Stomach smooth muscle (tissue), 2 donors: Measurements from ENCODE around the gene RPH3AL.

ENCODE experiments used
- H3K27ac ChIP-seq: one replicate; pipeline ENCODE4 v1.7.0; 2013; ENCODE audit warnings: mild to moderate bottlenecking, low read length, inconsistent platforms
- H3K27me3 ChIP-seq, 2 donors: one replicate each; pipeline ENCODE4 v1.7.0; 2013; ENCODE audit warnings: low read length in 2 of 2; ENCODE audit not compliant: insufficient read depth in 2 of 2, control insufficient read depth in 1 of 2
- H3K36me3 ChIP-seq, 2 donors: one replicate each; pipeline ENCODE4 v1.7.0; 2013; ENCODE audit warnings: low read length in 2 of 2; ENCODE audit not compliant: control insufficient read depth in 2 of 2, insufficient read depth in 2 of 2
- H3K4me1 ChIP-seq: one replicate; pipeline ENCODE4 v1.7.0; 2013; ENCODE audit warnings: low read length; ENCODE audit not compliant: control insufficient read depth, insufficient read depth
- H3K4me3 ChIP-seq, 2 donors: one replicate each; pipeline ENCODE4 v1.7.0; 2013; ENCODE audit warnings: low read length in 2 of 2
- H3K9ac ChIP-seq, 2 donors: one replicate each; pipeline ENCODE4 v1.7.0; 2013; ENCODE audit warnings: low read length in 2 of 2, mild to moderate bottlenecking in 1 of 2
- H3K9me3 ChIP-seq, 2 donors: one replicate each; pipeline ENCODE4 v1.7.0; 2013; ENCODE audit warnings: low read length in 2 of 2; ENCODE audit not compliant: control insufficient read depth in 2 of 2
- donor health status: healthy.
- donor health status: Pancreatic carcinoma.

RPH3AL gene

DNA sequence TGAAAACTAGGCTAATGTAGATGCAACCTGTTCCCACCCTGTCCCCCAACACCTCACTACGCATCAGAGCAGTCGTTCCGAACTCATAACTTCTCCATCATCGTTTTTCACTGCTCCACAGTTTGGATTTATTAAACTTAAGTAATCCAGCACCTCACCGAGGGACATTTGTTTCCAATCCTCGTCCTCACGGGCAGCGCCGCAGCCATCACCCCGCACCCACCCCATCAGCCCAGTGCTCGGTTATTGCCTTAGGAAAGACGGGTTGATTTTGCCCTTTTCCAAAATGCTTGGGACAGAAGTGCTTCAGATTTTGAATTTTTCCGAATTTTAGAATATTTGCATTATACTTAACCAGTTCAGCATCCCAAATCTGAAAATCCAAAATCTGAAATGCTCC is 100.2 kb downstream of the RPH3AL start:
- no peaks in the 10 kb centered on the region for H3K27me3 ChIP-seq
- H3K9ac ChIP-seq, result no peak overlapping the region
- no peak overlapping the region for H3K27ac ChIP-seq
- no peaks in the 10 kb centered on the region for H3K9me3 ChIP-seq
- no peaks in the 10 kb centered on the region for H3K4me1 ChIP-seq
- no peak overlapping the region for H3K4me3 ChIP-seq
- H3K36me3 ChIP-seq, result no peaks in the 10 kb centered on the region

DNA sequence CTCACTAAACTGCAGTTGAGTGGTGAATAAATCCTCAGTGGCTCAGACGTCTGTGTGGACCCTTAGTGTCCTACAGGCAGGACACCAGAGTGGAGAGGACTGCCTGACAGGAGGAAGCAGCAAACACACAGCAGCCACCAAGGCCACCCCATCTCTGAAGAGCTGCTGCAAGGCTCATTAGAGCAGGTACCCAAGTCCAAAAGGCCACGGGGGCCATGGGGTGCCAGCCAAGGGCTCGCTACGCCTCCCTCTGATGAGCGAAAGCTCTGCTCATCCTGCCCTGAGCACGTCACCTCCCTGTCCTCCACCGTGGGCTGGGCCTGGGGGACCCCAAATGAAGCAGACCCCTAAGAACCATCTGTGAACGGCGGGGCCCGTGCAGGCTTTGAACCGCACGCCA is 101.1 kb downstream of the RPH3AL start:
- H3K4me1 ChIP-seq, result no peaks in the 10 kb centered on the region
- no peaks in the 10 kb centered on the region for H3K27me3 ChIP-seq
- H3K27ac ChIP-seq, result no peak overlapping the region
- H3K4me3 ChIP-seq, result no peak overlapping the region
- no peaks in the 10 kb centered on the region for H3K9me3 ChIP-seq
- no peak overlapping the region for H3K9ac ChIP-seq
- H3K36me3 ChIP-seq, result no peaks in the 10 kb centered on the region

DNA sequence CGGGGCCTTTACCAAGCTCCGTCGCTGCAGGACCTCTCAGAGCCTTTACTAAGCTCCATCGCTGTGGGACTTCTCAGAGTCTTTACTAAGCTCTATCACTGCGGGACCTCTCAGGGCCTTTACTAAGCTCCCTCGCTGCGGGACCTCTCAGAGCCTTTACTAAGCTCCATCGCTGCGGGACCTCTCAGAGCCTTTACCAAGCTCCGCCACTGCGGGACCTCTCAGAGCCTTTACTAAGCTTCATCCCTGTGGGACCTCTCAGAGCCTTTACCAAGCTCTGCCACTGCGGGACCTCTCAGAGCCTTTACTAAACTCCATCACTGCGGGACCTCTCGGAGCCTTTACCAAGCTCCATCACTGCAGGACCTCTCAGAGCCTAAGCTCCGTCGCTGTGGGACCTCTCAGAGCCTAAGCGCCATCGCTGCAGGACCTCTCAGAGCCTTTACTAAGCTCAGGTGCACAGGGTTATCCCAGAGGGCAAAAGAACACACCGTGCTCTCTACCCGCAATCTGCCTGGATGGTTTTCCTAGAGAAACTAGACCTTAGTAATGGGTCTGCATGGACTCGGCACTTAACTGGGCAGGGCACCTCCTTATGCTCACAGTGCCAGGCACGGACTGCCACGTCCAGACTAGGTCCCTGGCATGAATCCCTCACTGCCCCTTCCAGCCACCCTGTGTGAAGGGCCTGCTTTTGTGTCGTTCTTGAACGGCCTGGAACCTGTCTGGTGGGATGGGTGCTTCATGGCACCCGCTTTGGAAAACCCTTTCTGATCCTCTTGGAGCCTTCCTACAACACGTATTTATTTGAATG is 101.9 kb downstream of the RPH3AL start:
- Histone ChIP-seq H3K27me3 (no peaks in the 10 kb centered on the region), H3K27ac (no peak overlapping the region)

DNA sequence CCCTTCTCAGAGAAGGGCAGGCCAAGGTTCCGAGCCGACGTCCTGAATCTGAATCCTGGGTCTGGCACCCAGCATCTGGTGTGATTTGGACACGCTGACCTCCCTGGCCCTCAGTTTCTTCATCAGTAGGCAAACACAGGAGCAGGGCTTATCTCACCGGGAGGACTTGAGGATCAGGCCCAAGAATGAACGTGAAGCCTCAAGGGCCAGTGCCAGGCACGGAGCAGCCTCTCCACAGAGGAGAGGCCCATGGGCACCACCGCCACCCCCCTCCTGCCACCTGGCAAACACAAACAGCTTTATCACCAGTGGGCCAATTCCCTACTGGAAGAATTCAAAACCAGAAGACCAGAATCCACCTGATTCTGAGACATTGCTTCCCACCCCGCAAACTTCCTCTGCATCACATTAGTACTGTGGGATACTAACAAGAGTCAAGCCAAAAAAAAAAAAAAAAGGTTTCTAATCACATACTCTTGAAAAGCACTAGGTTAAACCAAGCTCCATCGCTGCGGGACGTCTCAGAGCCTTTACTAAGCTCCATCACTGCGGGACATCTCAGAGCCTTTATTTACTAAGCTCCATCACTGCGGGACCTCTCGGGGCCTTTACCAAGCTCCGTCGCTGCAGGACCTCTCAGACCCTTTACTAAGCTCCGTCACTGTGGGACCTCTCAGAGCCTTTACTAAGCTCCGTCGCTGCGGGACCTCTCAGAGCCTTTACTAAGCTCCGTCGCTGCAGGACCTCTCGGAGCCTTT is 103.2 kb downstream of the RPH3AL start:
- H3K9me3 ChIP-seq, result no peaks in the 10 kb centered on the region
- H3K4me3 ChIP-seq, result no peak overlapping the region
- no peak overlapping the region for H3K27ac ChIP-seq
- H3K9ac ChIP-seq, result no peak overlapping the region
- no peaks in the 10 kb centered on the region for H3K36me3 ChIP-seq
- no peaks in the 10 kb centered on the region for H3K4me1 ChIP-seq
- no peaks in the 10 kb centered on the region for H3K27me3 ChIP-seq

More for the DNA sequence above, 101.9 kb downstream of the RPH3AL start:
- H3K9me3 ChIP-seq, result no peaks in the 10 kb centered on the region
- H3K4me3 ChIP-seq, result no peak overlapping the region
- no peaks in the 10 kb centered on the region for H3K4me1 ChIP-seq
- H3K36me3 ChIP-seq, result no peaks in the 10 kb centered on the region
- no peak overlapping the region for H3K9ac ChIP-seq

DNA sequence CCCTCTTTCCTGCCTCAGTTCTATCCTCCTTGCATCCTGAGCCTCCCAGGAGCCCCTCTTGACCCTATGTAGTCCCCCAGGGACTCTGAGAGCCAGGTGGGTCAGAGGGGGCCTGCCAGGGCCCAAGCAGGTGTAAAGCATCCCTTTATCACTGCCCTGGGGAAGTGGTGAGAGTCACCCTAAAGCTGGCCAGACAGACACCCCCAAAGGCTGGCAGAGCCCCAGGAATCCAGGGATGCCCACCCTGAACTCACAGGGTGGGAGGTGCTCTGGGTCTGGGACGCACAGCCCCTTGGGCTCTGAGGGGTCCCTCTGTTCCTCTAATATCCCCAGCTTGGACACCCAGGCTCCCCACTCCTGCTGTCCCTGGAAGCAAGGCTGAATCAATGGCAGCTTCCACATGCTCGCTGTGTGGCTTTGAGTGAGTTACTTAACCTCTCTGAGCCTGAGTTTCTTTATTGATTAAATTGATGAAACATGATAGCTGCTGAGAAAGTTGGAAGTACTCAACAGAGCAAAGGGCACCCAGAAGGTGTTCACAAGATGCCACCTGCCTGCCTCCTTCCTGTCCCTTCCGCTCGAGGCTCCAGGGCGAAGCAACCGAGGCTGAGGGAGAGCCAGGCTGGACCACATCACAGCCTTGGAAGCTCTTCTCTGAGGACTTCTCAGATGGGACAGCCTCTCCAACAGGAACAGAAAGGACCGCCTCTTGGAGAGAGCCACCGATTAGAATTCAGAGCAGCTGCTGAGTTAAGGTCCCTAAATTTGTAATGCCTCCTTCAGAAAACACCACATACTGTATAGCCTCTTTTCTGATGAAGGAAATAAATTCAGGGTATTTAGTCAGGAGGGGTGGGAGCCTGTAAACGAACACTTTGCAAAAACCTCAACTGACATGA is 104.0 kb downstream of the RPH3AL start:
- Histone ChIP-seq H3K36me3 (no peaks in the 10 kb centered on the region), H3K27me3 (no peaks in the 10 kb centered on the region), H3K27ac (no peak overlapping the region), H3K4me1 (no peaks in the 10 kb centered on the region), H3K4me3 (no peak overlapping the region), H3K9me3 (no peaks in the 10 kb centered on the region), H3K9ac (no peak overlapping the region)

DNA sequence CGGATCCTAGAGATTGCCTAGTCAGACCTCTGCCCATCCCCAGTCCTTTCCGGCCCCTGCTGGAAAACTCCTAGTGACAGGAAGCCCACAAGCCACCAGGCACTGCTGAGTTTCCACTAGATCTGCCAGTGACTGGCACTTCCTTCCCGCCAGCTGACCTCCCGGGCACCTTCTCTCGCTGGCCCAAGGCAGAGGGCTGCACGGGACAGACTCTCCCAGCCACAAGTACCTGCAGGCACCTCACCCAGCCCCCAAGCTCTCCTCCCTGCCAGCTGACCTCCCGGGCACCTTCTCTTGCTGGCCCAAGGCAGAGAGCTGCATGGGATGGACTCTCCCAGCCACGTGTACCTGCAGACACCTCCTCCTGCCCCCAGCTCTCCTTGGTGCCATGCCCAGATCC is 104.8 kb downstream of the RPH3AL start:
- H3K4me1 ChIP-seq, result no peaks in the 10 kb centered on the region
- no peak overlapping the region for H3K4me3 ChIP-seq
- no peak overlapping the region for H3K27ac ChIP-seq
- no peaks in the 10 kb centered on the region for H3K36me3 ChIP-seq
- no peak overlapping the region for H3K9ac ChIP-seq
- no peaks in the 10 kb centered on the region for H3K9me3 ChIP-seq
- no peaks in the 10 kb centered on the region for H3K27me3 ChIP-seq

DNA sequence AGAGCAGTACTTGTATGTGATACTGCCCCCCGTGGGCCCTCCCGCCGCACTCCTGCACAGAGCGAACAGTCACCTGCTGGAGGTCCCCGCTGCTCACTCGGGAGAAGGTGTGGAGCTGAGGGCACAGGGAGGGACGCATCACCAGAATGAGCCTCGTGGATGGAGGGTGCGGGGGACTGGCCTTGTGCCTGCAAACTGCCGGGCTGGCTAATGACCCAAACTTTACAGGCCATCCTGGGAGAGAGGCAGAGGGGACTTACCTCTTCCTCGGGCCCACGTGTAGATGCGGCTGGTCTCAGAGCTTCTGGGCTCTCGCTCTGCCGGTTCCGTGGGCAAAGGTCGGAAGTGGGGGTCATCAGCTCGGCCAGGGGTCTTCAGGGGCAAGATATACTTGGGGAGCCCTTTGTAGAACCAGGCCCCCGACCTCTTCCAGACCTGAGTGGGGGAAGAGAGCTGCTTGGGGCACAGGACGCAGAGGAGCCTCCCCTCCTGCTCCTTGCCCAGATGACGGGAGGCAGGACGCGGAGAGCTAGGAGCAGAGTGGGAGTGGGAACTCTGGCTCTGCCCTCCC is 105.7 kb downstream of the RPH3AL start:
- Histone ChIP-seq H3K27ac (no peak overlapping the region), H3K4me1 (no peaks in the 10 kb centered on the region), H3K36me3 (no peaks in the 10 kb centered on the region), H3K27me3 (no peaks in the 10 kb centered on the region), H3K9ac (no peak overlapping the region), H3K4me3 (no peak overlapping the region), H3K9me3 (no peaks in the 10 kb centered on the region)

DNA sequence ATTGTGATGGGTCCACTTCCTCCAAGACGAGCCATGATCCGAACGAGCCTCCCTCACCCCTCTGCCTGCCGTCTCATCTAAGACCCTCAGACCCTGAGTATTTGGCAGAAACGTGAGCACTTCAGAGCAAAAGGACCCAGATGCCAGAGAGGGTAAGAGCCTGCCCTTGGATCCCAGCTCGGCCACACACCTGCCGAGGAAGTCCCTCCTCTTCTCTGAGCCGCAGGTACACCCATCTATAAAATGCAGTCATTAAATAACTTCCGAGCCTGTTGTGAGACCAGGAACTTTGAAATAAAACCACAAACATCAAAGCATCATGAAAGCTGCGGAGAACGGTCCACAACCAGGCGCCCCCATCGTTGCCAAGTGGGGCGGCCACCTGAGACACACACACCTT is 106.4 kb downstream of the RPH3AL start:
- Histone ChIP-seq H3K4me1 (no peaks in the 10 kb centered on the region), H3K27me3 (no peaks in the 10 kb centered on the region), H3K9ac (no peak overlapping the region), H3K27ac (no peak overlapping the region), H3K4me3 (no peak overlapping the region), H3K9me3 (no peaks in the 10 kb centered on the region), H3K36me3 (no peaks in the 10 kb centered on the region)

DNA sequence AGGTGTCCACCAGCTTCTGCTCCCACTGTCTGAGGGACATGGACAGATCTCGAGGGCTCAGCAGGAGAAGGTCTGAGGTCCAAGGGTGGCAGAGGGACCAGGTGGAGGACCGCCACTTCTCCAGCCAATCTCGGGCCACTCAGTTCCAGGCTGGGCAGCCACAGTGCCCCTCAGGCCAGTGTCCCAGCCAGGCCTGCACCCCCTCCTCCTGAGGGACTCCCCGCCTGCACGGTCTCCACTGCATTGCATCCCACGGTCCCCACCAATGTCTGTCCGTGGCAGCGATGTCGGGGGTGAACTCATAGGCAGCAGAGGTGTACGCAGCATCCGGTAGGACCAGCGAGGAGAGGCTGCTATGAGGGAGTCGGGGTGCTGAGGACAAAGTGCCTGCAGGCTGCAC is 107.0 kb downstream of the RPH3AL start:
- H3K4me3 ChIP-seq, result no peak overlapping the region
- no peaks in the 10 kb centered on the region for H3K36me3 ChIP-seq
- H3K9me3 ChIP-seq, result no peaks in the 10 kb centered on the region
- no peak overlapping the region for H3K27ac ChIP-seq
- no peaks in the 10 kb centered on the region for H3K27me3 ChIP-seq
- H3K4me1 ChIP-seq, result no peaks in the 10 kb centered on the region
- no peak overlapping the region for H3K9ac ChIP-seq

DNA sequence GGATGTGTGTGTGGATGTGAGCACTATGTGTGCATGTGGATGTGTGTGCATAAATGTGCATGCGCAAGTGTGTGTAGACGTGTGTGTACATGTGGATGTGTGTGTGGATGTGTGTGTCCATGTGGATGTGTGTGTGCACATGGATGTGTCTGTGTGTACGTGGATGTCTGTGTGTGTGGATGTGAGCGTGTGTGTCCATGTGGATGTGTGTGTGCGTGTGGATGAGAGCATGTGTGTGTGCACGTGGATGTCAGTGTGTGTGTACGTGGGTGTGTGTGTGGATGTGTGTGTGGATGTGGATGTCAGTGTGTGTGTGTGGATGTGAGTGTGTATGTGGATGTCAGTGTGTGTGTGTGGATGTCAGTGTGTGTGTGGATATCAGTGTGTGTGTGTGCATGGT is 107.6 kb downstream of the RPH3AL start:
- no peaks in the 10 kb centered on the region for H3K27me3 ChIP-seq
- H3K4me1 ChIP-seq, result no peaks in the 10 kb centered on the region
- H3K4me3 ChIP-seq, result no peak overlapping the region
- no peaks in the 10 kb centered on the region for H3K9me3 ChIP-seq
- H3K9ac ChIP-seq, result no peak overlapping the region
- no peak overlapping the region for H3K27ac ChIP-seq
- no peaks in the 10 kb centered on the region for H3K36me3 ChIP-seq
